SK-N-SH treated with all-trans-retinoic acid at 6 μM for 48 hours (cell line): ENCODE results near the gene ADCK1.

Experiments used
- ATAC-seq: fragments of 200-7000 bp; cut with Tn5 transposase; 3 replicates; pipeline ENCODE4 v1.9.1; 2020; ENCODE audit warnings: mild to moderate bottlenecking, moderate library complexity
- ARNTL ChIP-seq: fragments of 450-650 bp; formaldehyde crosslinking; IDR thresholded peaks from 2 replicates; pipeline ENCODE4 v1.5.0; 2020; ENCODE audit warnings: low read depth, mild to moderate bottlenecking, moderate library complexity, borderline replicate concordance
- CREB5 ChIP-seq: fragments of 250-450 bp; sonication (Bioruptor Pico); IDR thresholded peaks from 2 replicates; pipeline ENCODE4 v1.5.1; 2020; ENCODE audit warnings: low read depth, mild to moderate bottlenecking, moderate library complexity
- CSDC2 ChIP-seq: fragments of 250-450 bp; sonication (Bioruptor Pico); IDR thresholded peaks from 2 replicates; pipeline ENCODE4 v1.5.0; 2020; ENCODE audit warnings: mild to moderate bottlenecking, moderate library complexity
- CSRNP3 ChIP-seq: fragments of 250-450 bp; sonication (Bioruptor Pico); IDR thresholded peaks from 2 replicates; pipeline ENCODE4 v1.5.1; 2021; ENCODE audit warnings: mild to moderate bottlenecking, moderate library complexity
- ESRRG ChIP-seq: fragments of 250-450 bp; sonication (Bioruptor Pico); IDR thresholded peaks from 2 replicates; pipeline ENCODE4 v1.6.1; 2021; ENCODE audit warnings: mild to moderate bottlenecking
- GLIS3 ChIP-seq: fragments of 250-450 bp; sonication (Bioruptor Pico); IDR thresholded peaks from 2 replicates; pipeline ENCODE4 v1.5.0; 2020; ENCODE audit warnings: mild to moderate bottlenecking, moderate library complexity
- ISL1 ChIP-seq: fragments of 250-450 bp; sonication (Bioruptor Pico); IDR thresholded peaks from 2 replicates; pipeline ENCODE4 v2.1.2; 2022; ENCODE audit warnings: mild to moderate bottlenecking, moderate library complexity
- POU6F1 ChIP-seq: fragments of 250-450 bp; sonication (Bioruptor Pico); IDR thresholded peaks from 2 replicates; pipeline ENCODE4 v1.8.0; 2021; ENCODE audit warnings: low read depth, mild to moderate bottlenecking, moderate library complexity, borderline replicate concordance
- RARB ChIP-seq: fragments of 250-450 bp; sonication (Bioruptor Pico); IDR thresholded peaks from 2 replicates; pipeline ENCODE4 v1.8.0; 2021; ENCODE audit warnings: mild to moderate bottlenecking, moderate library complexity
- TSHZ2 ChIP-seq: fragments of 250-450 bp; sonication (Bioruptor Pico); IDR thresholded peaks from 2 replicates; pipeline ENCODE4 v1.5.0; 2020; ENCODE audit warnings: mild to moderate bottlenecking, moderate library complexity
- ZC3H10 ChIP-seq: fragments of 250-450 bp; sonication (Bioruptor Pico); IDR thresholded peaks from 2 replicates; pipeline ENCODE4 v1.5.1; 2021; ENCODE audit warnings: mild to moderate bottlenecking, moderate library complexity
- ZFP3 ChIP-seq: fragments of 250-450 bp; sonication (Bioruptor Pico); IDR thresholded peaks from 2 replicates; pipeline ENCODE4 v1.5.0; 2020; ENCODE audit warnings: mild to moderate bottlenecking, moderate library complexity
- ZFP30 ChIP-seq: fragments of 450-650 bp; formaldehyde crosslinking; IDR thresholded peaks from 2 replicates; pipeline ENCODE4 v1.5.0; 2022; ENCODE audit warnings: mild to moderate bottlenecking, moderate library complexity
- ZNF565 ChIP-seq: fragments of 450-650 bp; formaldehyde crosslinking; conservative IDR thresholded peaks from 2 replicates; pipeline ENCODE4 v1.5.0; 2020; ENCODE audit warnings: low read depth, mild to moderate bottlenecking, moderate library complexity
- ZNF8 ChIP-seq: fragments of 450-650 bp; formaldehyde crosslinking; IDR thresholded peaks from 2 replicates; pipeline ENCODE4 v1.5.0; 2020; ENCODE audit warnings: mild to moderate bottlenecking, moderate library complexity

The ADCK1 gene

GRCh38 chr14:77979666-77980351 lies 179.9 kb downstream of the ADCK1 start:
- ATAC-seq: no peak
- TF ChIP-seq ARNTL (CRISPR knock-in tag) (no peak), CSDC2 (no peak), ZFP3 (no peak), ESRRG (CRISPR knock-in tag) (no peak)

- no peak for ATAC-seq
- TF ChIP-seq ZFP30 (CRISPR knock-in tag) (no peak), GLIS3 (CRISPR knock-in tag) (no peak), ZNF8 (CRISPR knock-in tag) (no peak), CSRNP3 (CRISPR knock-in tag) (no peak), TSHZ2 (CRISPR knock-in tag) (no peak), CREB5 (CRISPR knock-in tag) (no peak), ZNF565 (CRISPR knock-in tag) (no peak), POU6F1 (CRISPR knock-in tag) (no peak), ZC3H10 (CRISPR knock-in tag) (no peak), ISL1 (CRISPR knock-in tag) (no peak), RARB (no peak)
Observed at GRCh38 chr14:77980475-77981321, 180.8 kb downstream of the ADCK1 start.
